Measurements from ENCODE around the gene MAST3. TPM values are rescaled to one million over a fixed set of nuclear protein-coding genes. Genes with fewer than 3 reads are reported as not detected.
A peak's percentile ranks its signal among the peaks of the same experiment; 100 is the strongest.

The MAST3 gene
- polyA plus RNA-seq, 1 of the 3 experiments (the other 2 are of a cell fraction), result 4.5 TPM

DNA sequence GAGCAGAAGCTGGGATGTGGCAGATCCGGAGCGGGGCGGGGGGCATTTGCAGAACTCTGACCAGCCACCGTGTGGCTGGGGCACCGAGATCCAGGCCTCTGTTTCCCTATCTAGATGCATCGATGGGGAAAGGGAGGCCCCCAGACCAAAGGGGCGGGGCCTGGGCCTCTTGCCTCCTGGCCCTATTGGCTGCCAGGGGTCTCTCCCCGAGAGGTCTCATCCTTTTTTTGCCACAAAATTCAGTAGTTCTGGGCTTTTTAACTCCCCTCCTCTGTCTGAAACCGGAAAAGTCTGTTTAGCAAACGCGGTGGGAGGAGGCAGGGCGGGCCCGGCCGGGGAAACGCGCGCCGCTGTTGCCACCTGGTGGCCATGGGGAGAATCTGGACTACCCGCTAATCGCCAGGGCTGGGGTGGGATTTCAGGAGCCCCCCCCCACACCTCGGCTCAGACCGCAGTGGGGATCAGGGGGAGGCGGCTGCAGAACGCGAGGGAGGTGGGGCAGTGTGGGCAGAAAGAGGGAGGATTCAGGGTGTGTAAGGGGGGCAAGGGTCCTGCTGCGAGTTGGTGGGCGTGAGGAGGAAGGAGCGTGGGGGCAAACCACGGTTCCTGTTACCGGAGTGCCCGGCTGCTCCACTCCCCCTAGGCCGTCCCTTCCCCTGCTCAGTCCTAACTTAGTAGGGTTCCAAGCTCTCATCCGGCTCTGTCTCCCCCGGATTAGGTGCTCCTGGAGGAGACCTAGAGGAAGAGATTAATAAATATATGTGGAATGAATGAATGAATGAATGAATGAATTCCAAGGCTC, 39.2 kb upstream of the MAST3 start:
- Histone ChIP-seq H3K79me2 (ENCODE audit: insufficient read depth) (no peaks in the 10 kb centered on the region), H3K4me1 (ENCODE audit: control insufficient read depth in 1 of 2, insufficient read depth in 2 of 2, low read depth in 1 of 2, low read length in 1 of 2) (peaks cover 3 to 5% of the 10 kb centered on the region in 2 experiments; a peak in 2 of 4 replicates), H3K9me2 (no peaks in the 10 kb centered on the region), H3K4me2 (peak overlapping the region; percentile 72), H4K20me1 (ENCODE audit: insufficient read depth) (no peaks in the 10 kb centered on the region), H3F3A (replicated peaks; ENCODE audit: insufficient read depth) (peaks cover 4% of the 10 kb centered on the region), H2AFZ (ENCODE audit: low read depth) (peak overlapping the region; percentile 97), H3K9me3 (no peaks in the 10 kb centered on the region), H3K36me3 (replicated peaks in 1 of 2; ENCODE audit: control insufficient read depth in 1 of 2, insufficient read depth in 2 of 2, low read length in 1 of 2) (no peaks in the 10 kb centered on the region), H3K27ac (ENCODE audit: low read depth in 2 of 2, low read length in 1 of 2) (peak overlapping the region in 1 of 2 experiments; percentile 48; a peak in 2 of 4 replicates), H3K9ac (no peak overlapping the region), H3K4me3 (ENCODE audit: low read depth in 2 of 2, low read length in 1 of 2) (peak overlapping the region; percentile 24 to 51; a peak in 2 of 4 replicates), H3K27me3 (ENCODE audit: insufficient read depth) (no peaks in the 10 kb centered on the region)
- POLR2A ChIA-PET, result no interaction called here
- CTCF ChIA-PET, result interaction anchor here (0.7 to 8.9 kb wide), 27 partner anchors 10 to 194 kb away, joined by 3 to 118 read pairs (median 5); partner anchors contain the start of gene ARRDC2
- peak; percentile 94 for DNase-seq
- 9% methylated on average over 29 of the region's 34 CpGs for WGBS (ENCODE audit: low lambda C conversion rate)
- no peak for TF ChIP-seq TAF1 (IDR thresholded peaks at IDR 0.05; ENCODE audit: borderline replicate concordance, low read depth, low read length)
- no peak for TF ChIP-seq MEF2A (IDR thresholded peaks at IDR 0.05; ENCODE audit: borderline replicate concordance, low read depth)
- TF ChIP-seq GABPA (IDR thresholded peaks at IDR 0.05; ENCODE audit: low read depth), result no peak
- TF ChIP-seq, protein P1, sequence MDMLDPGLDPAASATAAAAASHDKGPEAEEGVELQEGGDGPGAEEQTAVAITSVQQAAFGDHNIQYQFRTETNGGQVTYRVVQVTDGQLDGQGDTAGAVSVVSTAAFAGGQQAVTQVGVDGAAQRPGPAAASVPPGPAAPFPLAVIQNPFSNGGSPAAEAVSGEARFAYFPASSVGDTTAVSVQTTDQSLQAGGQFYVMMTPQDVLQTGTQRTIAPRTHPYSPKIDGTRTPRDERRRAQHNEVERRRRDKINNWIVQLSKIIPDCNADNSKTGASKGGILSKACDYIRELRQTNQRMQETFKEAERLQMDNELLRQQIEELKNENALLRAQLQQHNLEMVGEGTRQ (IDR thresholded peaks at IDR 0.05; ENCODE audit: borderline replicate concordance, low read depth, low read length), result no peak
- peak; percentile 88 for TF ChIP-seq RAD21 (IDR thresholded peaks at IDR 0.05; ENCODE audit: low read length)
- no peak for TF ChIP-seq NRF1 (IDR thresholded peaks at IDR 0.05; ENCODE audit: low read depth, low read length)
- TF ChIP-seq, protein P2, sequence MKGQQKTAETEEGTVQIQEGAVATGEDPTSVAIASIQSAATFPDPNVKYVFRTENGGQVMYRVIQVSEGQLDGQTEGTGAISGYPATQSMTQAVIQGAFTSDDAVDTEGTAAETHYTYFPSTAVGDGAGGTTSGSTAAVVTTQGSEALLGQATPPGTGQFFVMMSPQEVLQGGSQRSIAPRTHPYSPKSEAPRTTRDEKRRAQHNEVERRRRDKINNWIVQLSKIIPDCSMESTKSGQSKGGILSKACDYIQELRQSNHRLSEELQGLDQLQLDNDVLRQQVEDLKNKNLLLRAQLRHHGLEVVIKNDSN (IDR thresholded peaks at IDR 0.05; ENCODE audit: borderline replicate concordance, low read depth), result no peak
- TF ChIP-seq TCF12 (IDR thresholded peaks at IDR 0.05), result no peak
- TF ChIP-seq EP300 (IDR thresholded peaks at IDR 0.05; ENCODE audit: borderline replicate concordance in 1 of 2, low read depth in 1 of 2, low read length in 1 of 2), result no peak
- TF ChIP-seq NFIC (IDR thresholded peaks at IDR 0.05; ENCODE audit: borderline replicate concordance), result no peak
- no peak for TF ChIP-seq SIN3A (IDR thresholded peaks at IDR 0.05; ENCODE audit: borderline replicate concordance, low read depth, low read length)
- TF ChIP-seq, protein P3, sequence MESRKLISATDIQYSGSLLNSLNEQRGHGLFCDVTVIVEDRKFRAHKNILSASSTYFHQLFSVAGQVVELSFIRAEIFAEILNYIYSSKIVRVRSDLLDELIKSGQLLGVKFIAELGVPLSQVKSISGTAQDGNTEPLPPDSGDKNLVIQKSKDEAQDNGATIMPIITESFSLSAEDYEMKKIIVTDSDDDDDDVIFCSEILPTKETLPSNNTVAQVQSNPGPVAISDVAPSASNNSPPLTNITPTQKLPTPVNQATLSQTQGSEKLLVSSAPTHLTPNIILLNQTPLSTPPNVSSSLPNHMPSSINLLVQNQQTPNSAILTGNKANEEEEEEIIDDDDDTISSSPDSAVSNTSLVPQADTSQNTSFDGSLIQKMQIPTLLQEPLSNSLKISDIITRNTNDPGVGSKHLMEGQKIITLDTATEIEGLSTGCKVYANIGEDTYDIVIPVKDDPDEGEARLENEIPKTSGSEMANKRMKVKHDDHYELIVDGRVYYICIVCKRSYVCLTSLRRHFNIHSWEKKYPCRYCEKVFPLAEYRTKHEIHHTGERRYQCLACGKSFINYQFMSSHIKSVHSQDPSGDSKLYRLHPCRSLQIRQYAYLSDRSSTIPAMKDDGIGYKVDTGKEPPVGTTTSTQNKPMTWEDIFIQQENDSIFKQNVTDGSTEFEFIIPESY (IDR thresholded peaks at IDR 0.05; ENCODE audit: borderline replicate concordance, low read depth), result no peak
- TF ChIP-seq FOXM1 (IDR thresholded peaks at IDR 0.05; ENCODE audit: low read depth), result no peak
- TF ChIP-seq ELF1 (IDR thresholded peaks at IDR 0.05), result no peak
- 0 out of 2 replicates have a peak, but pooled peaks have one; percentile 18 for TF ChIP-seq POLR2AphosphoS5 (IDR thresholded peaks at IDR 0.05; ENCODE audit: low read depth, low read length)
- TF ChIP-seq CHD2 (IDR thresholded peaks at IDR 0.05; ENCODE audit: low read length, partially characterized antibody), result no peak
- TF ChIP-seq GATA2 (CRISPR knock-in tag; IDR thresholded peaks at IDR 0.05), result no peak
- TF ChIP-seq, protein P4, sequence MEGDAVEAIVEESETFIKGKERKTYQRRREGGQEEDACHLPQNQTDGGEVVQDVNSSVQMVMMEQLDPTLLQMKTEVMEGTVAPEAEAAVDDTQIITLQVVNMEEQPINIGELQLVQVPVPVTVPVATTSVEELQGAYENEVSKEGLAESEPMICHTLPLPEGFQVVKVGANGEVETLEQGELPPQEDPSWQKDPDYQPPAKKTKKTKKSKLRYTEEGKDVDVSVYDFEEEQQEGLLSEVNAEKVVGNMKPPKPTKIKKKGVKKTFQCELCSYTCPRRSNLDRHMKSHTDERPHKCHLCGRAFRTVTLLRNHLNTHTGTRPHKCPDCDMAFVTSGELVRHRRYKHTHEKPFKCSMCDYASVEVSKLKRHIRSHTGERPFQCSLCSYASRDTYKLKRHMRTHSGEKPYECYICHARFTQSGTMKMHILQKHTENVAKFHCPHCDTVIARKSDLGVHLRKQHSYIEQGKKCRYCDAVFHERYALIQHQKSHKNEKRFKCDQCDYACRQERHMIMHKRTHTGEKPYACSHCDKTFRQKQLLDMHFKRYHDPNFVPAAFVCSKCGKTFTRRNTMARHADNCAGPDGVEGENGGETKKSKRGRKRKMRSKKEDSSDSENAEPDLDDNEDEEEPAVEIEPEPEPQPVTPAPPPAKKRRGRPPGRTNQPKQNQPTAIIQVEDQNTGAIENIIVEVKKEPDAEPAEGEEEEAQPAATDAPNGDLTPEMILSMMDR (IDR thresholded peaks at IDR 0.05), result peak; percentile 97
- no peak for TF ChIP-seq RCOR1 (IDR thresholded peaks at IDR 0.05; ENCODE audit: low read length)
- TF ChIP-seq, protein P5, sequence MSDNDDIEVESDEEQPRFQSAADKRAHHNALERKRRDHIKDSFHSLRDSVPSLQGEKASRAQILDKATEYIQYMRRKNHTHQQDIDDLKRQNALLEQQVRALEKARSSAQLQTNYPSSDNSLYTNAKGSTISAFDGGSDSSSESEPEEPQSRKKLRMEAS (IDR thresholded peaks at IDR 0.05; ENCODE audit: low read depth), result no peak
- TF ChIP-seq, protein P6, sequence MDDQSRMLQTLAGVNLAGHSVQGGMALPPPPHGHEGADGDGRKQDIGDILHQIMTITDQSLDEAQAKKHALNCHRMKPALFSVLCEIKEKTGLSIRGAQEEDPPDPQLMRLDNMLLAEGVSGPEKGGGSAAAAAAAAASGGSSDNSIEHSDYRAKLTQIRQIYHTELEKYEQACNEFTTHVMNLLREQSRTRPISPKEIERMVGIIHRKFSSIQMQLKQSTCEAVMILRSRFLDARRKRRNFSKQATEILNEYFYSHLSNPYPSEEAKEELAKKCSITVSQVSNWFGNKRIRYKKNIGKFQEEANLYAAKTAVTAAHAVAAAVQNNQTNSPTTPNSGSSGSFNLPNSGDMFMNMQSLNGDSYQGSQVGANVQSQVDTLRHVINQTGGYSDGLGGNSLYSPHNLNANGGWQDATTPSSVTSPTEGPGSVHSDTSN (IDR thresholded peaks at IDR 0.05), result no peak
- TF ChIP-seq RFX5 (IDR thresholded peaks at IDR 0.05; ENCODE audit: low read length), result no peak; the same call in 1 of the 2 replicates
